T-helper 2 cell (primary cell): ENCODE measurements around the gene HLA-F.

Experiments used
- DNase-seq, 5 experiments: peaks; one replicate each; pipeline versions ENCODE4 v3.0.0 to v3.0.0-alpha.2; 2012 to 2022

The HLA-F gene

GRCh38 chr6:29744621-29745020 is 21.4 kb downstream of the HLA-F start:
- no peak for DNase-seq

- no peak for DNase-seq
These were observed 22.2 kb downstream of the HLA-F start for GRCh38 chr6:29745386-29745785.

- DNase-seq: no peak
These were observed 22.7 kb downstream of the HLA-F start for GRCh38 chr6:29745855-29746449.

GRCh38 chr6:29746846-29747687 is 23.8 kb downstream of the HLA-F start:
- DNase-seq: no peak

GRCh38 chr6:29747688-29748250 is 24.5 kb downstream of the HLA-F start:
- no peak for DNase-seq

- DNase-seq: peak; percentile 70 to 83 (median 74)
These were observed 25.4 kb downstream of the HLA-F start for GRCh38 chr6:29748391-29749307.

- no peak for DNase-seq
These were observed 26.1 kb downstream of the HLA-F start for GRCh38 chr6:29749308-29749662.

GRCh38 chr6:29749668-29750067 is 26.4 kb downstream of the HLA-F start:
- DNase-seq: no peak

- no peak for DNase-seq
These were observed 27.5 kb downstream of the HLA-F start for GRCh38 chr6:29750709-29751108.

GRCh38 chr6:29751480-29751879 is 28.2 kb downstream of the HLA-F start:
- no peak for DNase-seq

GRCh38 chr6:29752451-29753308 is 29.4 kb downstream of the HLA-F start:
- peak; percentile 68 to 82 (median 77) for DNase-seq

- no peak for DNase-seq
These were observed 30.0 kb downstream of the HLA-F start for GRCh38 chr6:29753309-29753644.

GRCh38 chr6:29755295-29755871 is 32.1 kb downstream of the HLA-F start:
- no peak for DNase-seq

- no peak for DNase-seq
These were observed 34.0 kb downstream of the HLA-F start for GRCh38 chr6:29757282-29757681.

GRCh38 chr6:29757701-29758293 is 34.6 kb downstream of the HLA-F start:
- DNase-seq: no peak

- no peak for DNase-seq
These were observed 35.5 kb downstream of the HLA-F start for GRCh38 chr6:29758761-29759160.

GRCh38 chr6:29759457-29759856 is 36.2 kb downstream of the HLA-F start:
- no peak for DNase-seq

GRCh38 chr6:29760328-29760727 is 37.1 kb downstream of the HLA-F start:
- DNase-seq: no peak

- no peak for DNase-seq
These were observed 38.8 kb downstream of the HLA-F start for GRCh38 chr6:29762051-29762450.

GRCh38 chr6:29762781-29763214 is 39.6 kb downstream of the HLA-F start:
- DNase-seq: no peak
